Measurements from ENCODE around the gene RAE1.
"Not testable (repeated sequence)": the region's sequence is repeated elsewhere in the genome, so short reads cannot be mapped to it uniquely, and the experiment has no call there.

RAE1 gene

GRCh38 chr20:57325632-57326356, 25.3 kb upstream of the RAE1 start:
- DNase-seq = no peak

DNA sequence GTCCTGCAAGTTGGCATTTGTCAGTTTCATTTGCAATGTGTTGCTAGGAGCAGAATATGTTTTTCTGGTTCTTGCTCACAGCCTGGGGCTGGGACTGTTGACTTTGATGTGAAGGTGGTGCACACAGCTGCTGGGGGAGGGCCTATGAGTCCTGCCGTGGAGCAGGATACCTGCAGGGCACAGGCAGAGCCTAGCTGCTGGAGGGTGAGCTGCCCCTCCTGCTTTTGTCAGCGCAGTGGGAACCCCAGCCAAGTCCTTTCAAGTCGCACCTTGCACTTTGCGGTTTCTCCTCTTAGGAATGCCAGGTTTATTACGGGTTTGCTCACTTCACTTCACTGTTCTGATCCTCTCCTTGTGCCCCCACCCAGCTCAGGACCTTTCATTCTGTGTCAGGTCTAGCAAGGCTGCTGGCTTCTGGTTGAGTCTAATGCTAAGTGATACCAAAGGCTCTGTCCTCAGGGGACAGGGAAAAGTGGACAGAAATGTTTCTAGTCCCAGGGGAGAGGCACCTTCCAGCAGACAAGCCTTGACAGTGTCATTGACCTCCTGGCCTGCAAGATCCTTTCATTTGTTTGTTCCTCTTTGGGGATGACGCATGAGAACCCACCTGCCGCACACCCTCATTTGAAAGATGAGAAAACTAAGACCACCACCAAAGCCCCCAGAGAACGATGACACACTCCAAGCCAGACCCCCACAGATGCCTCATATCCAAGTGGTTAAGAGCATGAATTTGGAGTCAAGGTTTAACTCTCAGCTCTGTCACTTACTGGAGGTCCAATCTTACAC, 24.2 kb upstream of the RAE1 start:
- peak; percentile 45 for DNase-seq

GRCh38 chr20:57327820-57328219, 23.2 kb upstream of the RAE1 start:
- no peak for DNase-seq

DNA sequence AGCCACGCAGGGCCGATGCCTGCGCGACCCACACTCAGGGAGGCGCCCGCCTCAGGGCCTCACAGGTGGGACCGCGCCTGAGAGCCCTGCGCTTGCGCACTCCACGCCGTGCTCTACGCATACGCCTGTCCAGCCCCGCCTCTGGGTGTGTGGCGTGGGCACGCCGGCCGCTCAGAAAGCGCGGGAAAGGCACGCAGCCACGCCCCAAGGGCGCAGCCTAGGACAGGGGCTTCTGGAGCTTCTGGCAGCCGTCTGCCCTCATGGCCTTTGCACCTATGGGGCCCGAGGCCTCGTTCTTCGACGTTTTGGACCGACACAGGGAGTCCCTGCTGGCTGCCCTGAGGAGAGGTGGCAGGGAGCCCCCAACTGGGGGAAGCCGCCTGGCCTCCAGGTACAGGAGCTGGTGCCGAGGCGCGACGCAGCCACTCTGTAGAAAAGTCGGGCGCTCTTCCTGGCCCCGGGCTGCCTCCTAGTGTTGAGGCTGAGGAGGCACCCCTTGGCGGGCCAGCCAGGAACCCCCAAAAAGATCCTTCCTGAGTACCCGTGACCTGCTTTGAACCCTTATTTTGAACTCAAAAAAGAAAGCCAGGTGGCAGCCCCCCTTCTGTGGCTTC, 21.3 kb upstream of the RAE1 start, which contains the start of gene SPO11:
TSS of gene SPO11 (plus strand) at position 196 of the 614 bp plus-strand sequence. CDS start at position 261, 65 bp downstream.
- DNase-seq = peak; percentile 43

DNA sequence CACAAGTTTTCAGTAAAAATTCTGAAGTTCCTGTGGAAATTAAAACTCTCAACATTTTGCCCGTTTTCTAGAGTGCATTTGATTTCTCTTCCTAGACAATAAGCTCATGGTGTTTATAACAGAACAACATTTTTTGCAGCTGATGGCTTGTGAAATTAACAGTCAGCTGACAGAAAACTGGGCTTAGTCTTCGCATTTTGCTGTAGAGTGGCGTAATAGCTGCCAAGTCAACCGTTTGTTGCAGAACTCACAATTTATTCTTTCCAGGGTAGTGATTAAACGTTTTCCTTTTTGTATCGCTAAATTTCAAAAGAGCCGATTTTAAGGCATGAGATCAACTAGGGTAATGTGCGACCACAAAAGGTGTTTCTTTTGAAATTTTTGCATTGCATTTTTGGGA, 20.1 kb upstream of the RAE1 start:
- DNase-seq = no peak

- DNase-seq = no peak
Observed at GRCh38 chr20:57332105-57333089, 18.7 kb upstream of the RAE1 start.

GRCh38 chr20:57335392-57335791, 15.7 kb upstream of the RAE1 start:
- no peak for DNase-seq

GRCh38 chr20:57341663-57342062, 9.4 kb upstream of the RAE1 start:
- no peak for DNase-seq

- DNase-seq = no peak
Observed at GRCh38 chr20:57342829-57343228, 8.2 kb upstream of the RAE1 start.

GRCh38 chr20:57346477-57346876, 4.6 kb upstream of the RAE1 start:
- no peak for DNase-seq

- no peak for DNase-seq
Observed at GRCh38 chr20:57347393-57347792, 3.7 kb upstream of the RAE1 start.

GRCh38 chr20:57348200-57348921, 2.7 kb upstream of the RAE1 start:
- not testable (repeated sequence) for DNase-seq

GRCh38 chr20:57348922-57349574, 2.0 kb upstream of the RAE1 start:
- not testable (repeated sequence) for DNase-seq

- no peak for DNase-seq
Observed at GRCh38 chr20:57350081-57350710, 859 bp upstream of the RAE1 start.

GRCh38 chr20:57350726-57351041, 371 bp upstream of the RAE1 start:
- DNase-seq = not testable (repeated sequence)

- no peak for DNase-seq
Observed at GRCh38 chr20:57352305-57352704, 1.2 kb downstream of the RAE1 start.

- no peak for DNase-seq
Observed at GRCh38 chr20:57353351-57353750, 2.3 kb downstream of the RAE1 start.

DNA sequence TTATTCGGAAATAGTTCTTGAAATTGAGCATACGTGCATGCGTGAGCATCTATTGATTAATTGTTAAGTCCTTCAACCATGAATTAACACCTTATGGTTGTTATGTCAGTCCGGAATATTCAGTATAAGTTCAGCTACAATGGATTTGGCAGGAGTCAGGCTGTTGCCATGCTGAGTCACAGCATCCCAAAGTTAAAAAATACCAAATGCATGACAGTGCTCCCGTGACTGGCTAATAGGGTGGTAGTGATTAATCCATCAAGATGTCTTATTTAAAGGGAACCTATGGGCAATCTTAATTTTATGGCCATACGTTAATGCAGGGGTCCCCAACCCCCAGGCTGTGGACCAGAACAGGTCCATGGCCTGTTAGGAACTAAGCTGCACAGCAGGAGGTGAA, 10.5 kb downstream of the RAE1 start:
- DNase-seq = no peak

DNA sequence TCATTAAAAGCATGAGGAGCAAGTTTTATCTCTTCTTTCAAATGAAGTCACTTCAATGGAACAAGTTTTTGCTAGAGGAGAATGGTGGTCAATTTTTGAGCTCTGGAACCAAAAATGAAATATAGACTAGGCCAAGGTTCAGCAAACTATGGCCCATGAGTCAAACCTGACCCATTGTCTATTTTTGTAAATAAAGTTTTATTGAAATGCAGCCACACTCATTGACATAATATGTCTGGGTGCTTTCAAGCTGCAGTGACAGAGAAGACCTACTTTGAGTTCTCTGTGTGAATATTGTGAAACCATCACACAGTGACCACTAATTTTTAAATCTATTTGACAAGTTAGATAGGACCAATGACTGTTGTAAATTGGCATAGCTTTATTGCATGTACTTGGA, 13.4 kb downstream of the RAE1 start:
- DNase-seq = no peak

DNA sequence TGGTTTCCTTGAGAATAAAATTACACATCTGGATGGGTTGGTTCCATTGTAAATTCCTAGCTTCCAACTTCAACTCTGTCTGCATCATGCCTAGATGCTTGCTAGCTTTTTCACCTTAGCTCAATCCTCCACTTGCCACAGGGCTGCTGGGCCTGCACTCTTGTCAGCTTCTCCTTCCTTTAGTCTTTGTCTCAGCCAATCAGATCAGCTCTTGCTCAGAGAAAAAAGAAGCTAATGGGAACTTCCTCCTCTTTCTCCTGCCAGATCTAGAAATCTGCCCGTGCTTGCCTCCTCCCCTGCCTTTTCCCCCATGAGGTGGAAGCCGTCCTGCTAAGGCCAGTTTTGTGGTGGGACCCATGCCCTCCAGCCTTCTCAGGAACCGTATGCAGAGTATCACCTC, 18.5 kb downstream of the RAE1 start:
- no peak for DNase-seq
